ENCODE data around the gene SPSB4. TPM values are rescaled to one million over a fixed set of nuclear protein-coding genes. Genes with fewer than 3 reads are reported as not detected.
"Not testable (repeated sequence)": the region's sequence is repeated elsewhere in the genome, so short reads cannot be mapped to it uniquely, and the experiment has no call there.

SPSB4 gene
- total RNA-seq, 1 donor from 2014 or later, result under 0.01 TPM

DNA sequence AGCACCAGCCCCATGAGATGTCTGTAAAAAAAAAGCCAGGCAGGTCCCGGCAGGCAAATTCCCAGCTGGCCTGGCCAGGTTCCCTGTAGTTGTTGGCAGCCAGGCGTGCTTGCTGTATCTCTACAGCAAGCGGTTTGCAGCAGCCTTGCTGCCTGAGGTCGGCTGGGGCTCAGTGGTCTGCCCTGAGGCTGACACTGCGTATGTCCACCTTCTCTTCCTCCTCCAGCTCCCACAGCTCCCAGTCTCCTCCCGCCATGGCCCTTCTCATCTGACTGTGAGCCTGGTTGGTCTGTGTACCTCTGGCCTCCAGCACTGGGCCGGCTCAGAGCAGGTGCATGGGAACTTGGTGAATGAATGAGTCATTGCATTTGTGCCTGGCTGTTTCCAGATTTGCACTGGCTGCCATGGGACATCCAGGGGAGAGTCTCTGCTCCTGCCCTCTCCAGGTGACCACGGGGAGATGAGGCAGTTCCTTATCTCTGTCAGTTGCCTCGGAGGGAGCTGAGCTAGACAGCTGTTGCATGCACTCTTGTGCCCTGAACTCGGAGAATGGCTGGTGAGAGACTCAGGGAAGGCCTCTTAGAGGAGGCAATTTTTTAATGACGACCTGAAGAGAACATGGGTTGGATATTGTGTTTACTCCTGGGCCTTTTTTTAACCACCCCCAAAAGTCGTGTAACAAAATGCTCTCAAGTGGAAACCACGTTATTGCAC is 43.0 kb downstream of the SPSB4 start:
- DNase-seq (ENCODE audit: low read depth in 2 of 2), result peak; percentile 25 to 51

DNA sequence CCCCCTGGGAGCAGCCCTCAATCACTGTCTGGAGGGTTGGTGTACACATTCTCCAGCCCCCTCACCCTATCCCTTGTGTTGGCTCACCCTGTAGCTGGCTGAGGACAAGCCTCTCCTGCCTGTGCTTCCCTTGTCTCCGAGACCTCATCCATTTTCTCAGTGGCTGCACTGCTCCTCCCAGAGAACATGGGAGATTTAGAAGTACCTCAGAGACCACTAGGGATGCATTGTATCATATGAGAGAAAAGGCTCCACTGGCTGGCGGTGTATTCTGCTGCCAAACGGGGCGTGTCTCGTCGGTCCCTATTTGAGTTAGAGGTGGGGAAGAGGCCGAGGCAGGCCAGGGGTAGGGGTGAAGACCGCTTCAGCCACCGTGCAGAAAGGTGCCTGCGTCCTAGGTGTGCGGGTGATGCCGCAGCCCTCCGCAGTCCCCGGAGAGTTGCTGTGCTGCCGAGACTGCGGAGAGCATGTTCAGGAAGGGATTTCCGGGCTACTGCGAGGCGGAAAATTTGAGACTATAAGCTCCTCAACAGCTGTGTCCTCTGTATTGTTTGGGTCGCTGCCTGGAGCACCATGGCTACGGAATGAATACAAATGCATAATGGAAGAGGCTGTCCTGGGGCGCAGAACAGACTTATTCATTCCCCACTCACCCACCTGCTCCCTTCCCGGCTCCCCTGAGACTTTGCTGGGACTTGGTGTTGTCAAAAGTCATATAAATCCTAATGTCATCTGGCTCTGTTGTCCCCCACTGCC is 43.8 kb downstream of the SPSB4 start:
- peak; percentile 85 to 90 for DNase-seq (ENCODE audit: low read depth in 2 of 2)

DNA sequence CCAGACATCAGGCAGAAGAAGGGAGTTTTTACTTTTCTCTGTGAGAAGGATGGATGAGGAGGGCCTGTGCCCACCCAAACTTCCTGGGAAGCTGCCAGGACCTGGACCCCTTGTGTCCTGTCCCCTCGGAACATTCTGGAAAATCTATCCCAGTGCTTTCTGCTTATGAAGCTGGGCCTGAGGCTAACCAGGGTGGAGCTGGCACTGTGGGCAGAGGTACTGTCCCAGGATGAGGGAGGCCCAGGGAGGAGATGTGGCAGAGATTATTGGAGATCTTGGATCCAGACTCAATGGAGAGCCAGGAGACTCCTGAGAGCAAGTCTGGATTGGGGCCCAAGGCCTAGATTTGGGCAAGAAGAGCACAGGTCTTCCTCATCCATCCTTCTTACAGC is 44.4 kb downstream of the SPSB4 start:
- no peak for DNase-seq (ENCODE audit: low read depth in 2 of 2)

DNA sequence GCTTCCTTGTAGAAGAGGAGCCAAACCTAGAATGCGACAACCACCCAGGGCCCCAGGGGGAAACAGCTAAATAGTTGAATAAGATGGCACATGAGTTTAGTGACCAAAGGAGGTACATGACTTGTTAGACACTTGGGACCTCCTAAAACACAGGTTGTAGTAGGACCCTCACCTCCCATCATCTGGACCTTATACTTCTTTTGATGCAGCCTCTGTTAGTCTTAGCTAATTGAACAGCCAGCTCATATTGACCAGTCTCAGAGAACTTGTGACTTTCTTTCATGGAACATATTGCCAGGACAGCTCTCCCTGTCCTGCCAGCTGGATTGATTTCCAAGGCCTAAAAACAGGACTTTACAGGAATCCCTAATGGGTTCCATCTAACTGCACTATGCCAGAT is 45.0 kb downstream of the SPSB4 start:
- DNase-seq (ENCODE audit: low read depth in 2 of 2), result no peak

DNA sequence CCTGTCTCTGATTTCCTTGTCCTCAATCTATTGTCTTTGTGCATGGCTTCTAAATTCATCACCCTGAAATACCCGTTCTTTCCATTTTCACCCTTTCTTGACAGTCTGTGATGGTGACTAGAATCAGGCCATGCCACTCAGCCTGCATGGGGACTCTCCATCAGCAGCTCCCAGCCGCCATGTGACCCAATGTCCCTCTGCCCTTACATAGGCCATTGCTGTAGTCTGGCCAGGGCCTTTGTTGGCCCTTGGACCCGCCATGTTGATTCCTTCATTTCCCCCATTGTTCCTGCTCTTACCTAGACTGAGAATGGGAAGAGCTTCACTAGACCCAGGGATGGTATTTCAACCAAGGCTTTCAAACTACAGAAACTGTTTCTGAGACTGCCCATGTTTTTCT is 45.8 kb downstream of the SPSB4 start:
- no peak for DNase-seq (ENCODE audit: low read depth in 2 of 2)

DNA sequence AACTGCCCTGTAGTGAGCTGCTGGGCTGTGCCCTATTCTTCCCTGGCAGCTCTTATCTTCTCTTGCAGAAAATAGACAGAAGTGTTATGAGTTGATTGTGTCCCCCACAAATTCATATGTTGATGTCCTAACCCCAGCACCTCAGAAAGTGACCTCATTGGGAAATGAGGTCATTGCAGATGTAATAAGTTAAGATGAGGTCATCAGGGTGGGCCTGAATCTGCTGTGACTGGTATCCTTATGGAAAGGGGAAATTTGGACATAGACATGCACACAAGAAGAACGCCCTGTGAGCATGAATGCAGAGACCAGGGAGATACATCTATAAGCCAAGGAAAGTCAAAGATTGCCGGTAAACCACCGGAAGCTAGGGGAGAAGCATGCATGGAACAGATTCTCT is 49.0 kb downstream of the SPSB4 start:
- DNase-seq (ENCODE audit: low read depth in 2 of 2), result no peak

DNA sequence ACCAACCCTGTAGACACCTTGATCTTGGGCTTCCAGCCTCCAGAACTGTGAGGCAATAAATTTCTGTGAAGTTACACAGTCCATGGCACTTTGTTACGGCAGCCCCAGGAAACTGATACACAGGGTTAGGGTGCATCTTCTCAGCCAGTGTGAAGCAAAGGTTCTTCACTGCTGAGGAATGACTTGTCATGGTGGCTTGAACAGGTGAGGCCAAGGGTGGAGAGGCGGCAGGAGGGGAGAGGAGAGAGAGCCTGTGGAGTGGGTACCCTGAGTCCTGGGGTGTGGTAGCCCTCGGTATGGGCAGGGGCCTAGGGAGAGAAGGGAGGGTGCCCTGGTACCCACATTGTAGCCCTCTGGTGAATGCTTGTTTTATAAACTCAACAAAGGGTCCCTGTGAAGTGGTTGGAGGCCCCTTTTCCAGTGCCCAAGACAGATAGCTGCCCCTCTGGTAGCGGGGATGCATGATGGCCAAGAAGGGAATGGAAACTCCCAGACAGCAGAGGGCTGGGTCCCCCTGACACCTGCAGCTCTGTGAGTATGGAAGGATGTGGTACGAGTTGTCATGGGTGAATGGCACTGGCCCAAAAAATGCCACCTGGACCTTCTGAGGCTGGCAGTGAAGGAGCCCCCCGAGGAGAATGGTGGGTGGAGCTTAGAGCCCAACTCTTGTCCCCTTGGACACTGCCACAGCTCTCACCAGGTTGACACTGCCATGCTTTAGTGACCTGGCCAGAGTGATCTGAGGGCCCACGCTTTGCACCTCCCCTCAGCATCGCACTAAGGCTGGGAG is 49.6 kb downstream of the SPSB4 start:
- DNase-seq (ENCODE audit: low read depth in 2 of 2), result no peak

DNA sequence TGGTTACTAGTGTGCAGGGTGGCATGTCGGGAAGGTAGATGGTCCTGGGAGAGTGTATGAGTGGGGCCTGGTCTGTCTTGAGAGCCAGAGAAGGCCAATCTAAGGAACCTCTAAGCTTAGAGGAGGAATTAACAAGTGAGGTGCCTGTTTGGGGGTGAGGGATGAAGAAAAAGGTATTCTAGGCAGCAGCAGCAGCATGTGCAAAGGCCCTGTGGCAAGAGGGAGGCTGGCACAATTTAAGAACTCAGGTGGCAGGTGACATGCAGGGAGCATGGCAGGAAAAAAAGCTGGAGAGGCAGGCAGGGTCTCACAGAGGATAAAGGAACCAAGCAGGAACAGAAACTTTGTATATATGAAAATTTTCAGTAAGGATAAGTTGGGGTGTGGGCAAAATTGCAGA is 51.2 kb downstream of the SPSB4 start:
- DNase-seq (ENCODE audit: low read depth in 2 of 2), result no peak

DNA sequence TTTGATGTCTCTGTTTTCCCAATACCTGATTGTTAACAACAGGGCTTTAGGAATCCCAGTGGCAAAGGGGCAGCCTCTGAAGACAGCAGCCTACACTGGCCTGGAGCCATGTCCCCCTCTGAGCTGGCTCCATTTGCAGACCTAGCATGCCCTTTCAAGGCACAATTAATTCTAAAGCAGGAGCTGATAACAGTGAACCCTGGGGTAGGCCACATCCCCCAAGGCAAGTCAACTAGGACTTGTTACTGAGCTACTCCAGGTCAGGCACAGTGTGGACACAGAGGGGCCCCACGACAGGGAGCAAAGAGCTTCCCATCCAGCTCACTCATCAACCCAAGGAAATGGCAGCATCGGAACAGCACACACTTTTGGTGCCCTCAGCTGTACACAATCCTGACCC is 51.9 kb downstream of the SPSB4 start:
- no peak for DNase-seq (ENCODE audit: low read depth in 2 of 2)

DNA sequence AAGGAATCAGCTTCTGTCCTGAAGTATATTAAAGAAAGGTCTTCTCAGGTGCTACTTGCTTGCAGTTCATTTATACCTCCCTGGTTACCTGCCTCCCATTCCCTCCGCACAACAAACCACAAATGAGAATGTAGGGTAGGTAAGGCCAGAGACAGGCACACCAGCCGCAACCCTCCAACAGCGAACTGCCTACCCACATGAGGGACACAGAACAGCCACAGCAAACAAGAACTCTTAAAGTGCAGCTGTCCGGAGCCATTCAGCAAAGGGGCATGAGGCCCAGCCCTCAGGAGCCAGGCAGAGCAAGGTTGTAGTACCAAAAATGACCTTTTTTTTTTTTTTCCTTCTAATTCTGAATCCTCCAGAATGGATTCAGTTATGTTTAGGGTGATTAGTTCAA is 52.4 kb downstream of the SPSB4 start:
- no peak for DNase-seq (ENCODE audit: low read depth in 2 of 2)

DNA sequence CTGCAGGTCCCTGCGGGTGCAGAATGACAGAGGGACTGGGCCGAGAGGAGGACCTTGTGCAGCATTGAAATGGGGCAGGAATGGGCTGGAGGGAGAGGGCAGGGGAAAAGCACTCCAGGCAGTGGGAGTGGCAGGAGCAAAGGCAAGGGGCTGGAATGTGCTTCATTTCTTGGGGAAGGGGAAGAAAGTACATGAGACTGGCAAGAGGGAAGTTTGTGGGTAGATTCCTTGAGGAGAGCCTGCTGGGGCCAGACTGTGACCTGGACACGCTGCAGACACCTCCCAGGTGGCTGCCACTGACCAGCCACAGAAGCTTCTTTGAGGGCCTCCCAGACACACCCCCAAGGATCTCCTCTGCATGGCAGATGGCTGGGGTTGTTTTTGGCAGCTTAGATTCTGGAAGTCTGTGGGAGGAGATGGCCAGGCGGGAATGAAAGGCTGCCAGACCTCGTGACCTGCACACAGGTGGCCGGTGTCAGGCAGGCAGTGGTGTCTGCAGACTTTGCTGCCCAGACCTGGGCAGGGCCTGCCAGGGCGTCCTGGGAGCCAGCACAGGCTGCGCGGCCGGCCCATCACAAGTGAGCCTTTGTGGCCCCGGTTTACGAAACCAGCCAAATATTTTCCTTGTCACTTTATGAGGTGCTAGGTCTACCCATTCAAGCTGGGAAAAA is 53.1 kb downstream of the SPSB4 start:
- DNase-seq (ENCODE audit: low read depth in 2 of 2), result no peak

DNA sequence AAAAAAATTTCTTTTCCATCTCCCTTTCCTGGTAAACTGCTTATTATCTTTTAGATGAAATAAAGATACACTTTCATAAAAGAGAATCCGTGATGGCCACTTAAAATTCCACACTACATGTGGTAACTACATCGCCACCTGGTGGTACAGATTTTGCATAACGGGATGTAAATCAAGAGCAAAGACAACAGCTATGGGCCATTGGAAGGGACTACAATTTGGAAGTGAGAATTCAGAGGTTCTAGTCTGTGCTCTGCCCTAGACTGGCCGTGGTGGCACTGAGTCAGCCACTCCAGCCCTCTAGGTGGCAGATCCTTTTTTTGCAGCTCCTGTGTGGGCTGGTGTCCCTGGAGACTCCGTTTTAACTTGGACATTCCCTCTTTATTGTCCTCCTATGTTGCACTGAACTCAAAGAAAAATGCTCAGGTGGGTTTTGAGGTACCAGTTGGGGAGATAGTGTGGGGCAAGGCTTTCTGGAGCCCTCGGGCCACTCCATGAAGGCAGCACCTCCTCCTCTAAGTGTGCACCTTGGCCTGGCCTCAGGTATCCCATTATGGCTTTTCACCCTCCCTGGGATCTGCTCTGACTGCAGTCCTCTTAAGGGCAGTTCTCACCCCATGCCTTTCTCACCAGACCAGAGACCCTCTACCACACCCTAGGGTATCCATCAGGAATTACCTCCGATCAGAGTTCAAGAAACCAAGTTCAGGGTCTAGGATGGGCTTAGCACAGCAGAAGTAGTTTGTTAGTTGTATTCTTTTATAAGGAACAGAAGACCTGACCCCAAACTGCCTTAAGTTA is 54.9 kb downstream of the SPSB4 start:
- DNase-seq (ENCODE audit: low read depth in 2 of 2), result peak; percentile 84

DNA sequence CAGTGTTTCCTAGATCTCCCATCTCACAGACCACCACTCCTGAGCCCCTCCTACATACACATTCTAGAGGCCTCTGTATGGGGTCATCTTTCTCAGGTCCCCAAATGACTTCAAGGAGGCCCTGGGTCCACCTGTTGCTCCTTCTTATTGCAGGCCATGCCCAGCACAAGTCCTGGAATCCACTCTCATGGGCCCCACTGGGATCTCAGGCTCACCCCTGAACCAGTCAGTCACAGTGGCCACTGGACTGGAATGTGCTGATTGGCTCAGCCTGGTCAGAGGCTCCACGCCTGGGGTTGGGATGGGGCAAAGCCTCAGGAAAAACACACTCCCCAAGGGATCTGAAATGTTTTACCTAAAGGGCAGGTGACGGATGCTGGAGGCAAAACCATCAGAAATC is 55.7 kb downstream of the SPSB4 start:
- no peak for DNase-seq (ENCODE audit: low read depth in 2 of 2)

DNA sequence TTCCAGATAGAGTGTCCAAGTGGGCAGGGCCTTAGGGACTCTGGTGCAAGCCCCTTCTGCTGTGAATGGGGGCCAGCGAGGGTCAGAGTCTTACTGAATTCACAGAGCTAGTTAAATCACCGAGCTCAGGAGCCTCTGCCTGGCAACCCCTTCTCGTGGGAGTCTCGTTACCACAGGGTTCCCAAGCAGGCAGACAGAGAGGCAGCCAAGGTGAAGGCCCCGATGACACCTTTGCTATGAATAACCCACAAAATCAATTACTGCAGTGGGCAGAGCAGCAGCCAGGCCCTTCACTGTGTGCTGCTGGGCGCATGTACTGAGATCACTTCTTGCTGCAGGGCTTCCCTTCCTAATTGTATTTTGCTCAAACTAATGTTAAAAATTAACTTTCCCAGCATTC is 56.9 kb downstream of the SPSB4 start:
- DNase-seq (ENCODE audit: low read depth in 2 of 2), result no peak

DNA sequence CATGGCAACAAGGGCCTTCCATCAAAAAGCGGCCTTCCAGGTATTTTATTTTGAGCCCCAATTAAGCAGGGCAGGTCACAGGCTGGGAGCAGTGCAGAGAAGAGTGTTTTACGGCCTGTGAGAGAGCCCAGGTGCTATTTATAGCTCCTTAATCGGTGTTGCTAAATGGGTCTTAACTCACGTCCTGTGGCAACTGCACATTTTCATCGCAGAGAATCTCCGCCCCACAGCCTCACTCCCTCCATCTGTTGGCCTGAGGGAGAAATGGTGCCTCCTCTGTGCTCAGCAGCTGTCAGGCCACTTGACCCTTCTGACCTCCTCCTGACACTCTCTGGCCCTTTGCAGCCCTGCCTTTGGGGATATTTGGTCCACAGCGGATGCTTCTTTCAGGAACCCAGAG is 58.6 kb downstream of the SPSB4 start:
- no peak for DNase-seq (ENCODE audit: low read depth in 2 of 2)

DNA sequence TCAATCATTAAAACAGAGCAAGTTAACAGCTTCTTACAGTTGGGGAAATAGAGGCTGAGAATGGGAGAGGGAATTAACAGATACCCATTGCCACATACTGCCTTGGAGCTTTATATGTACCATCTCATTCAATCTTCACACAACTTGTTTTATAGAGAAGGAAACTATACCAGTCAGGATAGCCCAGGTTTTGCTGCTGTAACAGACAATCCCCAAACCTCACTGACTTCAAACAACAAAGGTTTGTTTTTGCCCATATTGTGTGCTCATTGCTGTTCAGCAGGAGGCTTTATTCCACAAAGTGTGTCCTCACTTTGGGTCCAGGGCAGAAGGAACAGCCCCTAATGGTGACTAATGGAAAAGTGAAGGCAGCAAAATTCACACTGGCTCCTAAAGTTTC is 59.2 kb downstream of the SPSB4 start:
- DNase-seq (ENCODE audit: low read depth in 2 of 2), result no peak

DNA sequence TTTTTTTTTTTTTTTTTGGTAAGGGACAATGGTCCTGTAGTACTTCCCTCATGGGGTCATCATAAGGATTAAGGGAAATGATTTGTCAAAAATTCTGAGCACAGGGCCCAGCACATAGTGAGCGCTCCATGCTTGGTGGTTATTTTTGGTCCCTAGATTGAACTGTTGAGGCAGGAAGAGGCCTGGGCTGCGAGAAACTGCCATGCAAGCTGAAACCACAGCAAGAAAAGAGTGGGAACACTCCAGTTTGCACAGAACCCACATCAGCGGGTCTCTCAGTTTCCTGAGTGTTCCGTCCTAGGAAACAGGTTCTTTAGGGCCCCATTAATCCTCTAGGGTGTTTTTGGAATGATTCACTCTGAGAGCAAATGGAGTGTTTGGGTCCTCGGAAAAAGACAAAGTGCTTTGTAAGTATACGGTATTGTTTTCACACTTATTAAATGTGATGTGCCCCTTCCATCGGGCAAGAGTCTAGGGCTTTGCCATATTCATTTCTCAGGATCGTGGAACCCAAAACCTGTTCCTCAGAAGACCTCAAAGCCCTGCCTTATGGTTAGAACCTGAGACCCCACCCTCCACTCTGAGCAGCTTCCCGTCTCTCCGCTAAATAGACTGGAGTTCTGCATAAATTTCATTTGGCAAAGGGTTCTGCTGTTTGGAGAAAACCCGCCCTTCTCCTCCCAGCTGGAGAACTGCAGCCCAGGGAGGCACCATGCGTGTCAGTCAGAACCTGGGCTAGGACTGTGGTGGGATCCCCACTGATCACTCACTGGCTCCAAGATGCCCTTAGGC is 60.4 kb downstream of the SPSB4 start:
- DNase-seq (ENCODE audit: low read depth in 2 of 2), result no peak

DNA sequence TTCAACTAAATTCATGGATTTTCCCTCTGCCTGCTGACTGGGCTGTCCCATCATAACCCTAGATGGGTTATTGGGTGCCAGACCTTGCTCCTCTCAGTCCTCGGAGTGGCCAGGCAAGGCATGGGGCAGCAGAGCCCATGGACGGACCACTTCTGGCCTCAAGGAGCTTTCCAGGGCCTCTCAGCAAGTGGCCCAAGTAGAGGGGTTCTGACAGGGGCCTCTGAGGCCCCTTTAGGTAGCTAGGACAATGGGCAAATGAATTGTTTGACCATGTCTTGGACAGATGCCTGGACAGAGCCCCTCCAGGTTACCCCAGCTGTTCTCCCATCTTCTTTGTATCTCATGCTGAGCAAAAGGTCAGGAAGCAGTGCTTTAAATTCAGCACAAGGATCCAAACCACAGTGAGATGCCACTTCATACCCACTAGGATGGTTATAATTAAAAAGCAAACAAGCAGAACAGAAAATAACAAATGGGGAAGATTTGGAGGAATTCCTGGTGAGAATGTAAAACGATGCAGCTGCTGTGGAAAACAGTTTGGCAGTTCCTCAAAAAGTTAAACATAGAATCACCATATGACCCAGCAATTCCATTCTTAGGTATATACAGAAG is 61.6 kb downstream of the SPSB4 start:
- DNase-seq (ENCODE audit: low read depth in 2 of 2), result no peak

DNA sequence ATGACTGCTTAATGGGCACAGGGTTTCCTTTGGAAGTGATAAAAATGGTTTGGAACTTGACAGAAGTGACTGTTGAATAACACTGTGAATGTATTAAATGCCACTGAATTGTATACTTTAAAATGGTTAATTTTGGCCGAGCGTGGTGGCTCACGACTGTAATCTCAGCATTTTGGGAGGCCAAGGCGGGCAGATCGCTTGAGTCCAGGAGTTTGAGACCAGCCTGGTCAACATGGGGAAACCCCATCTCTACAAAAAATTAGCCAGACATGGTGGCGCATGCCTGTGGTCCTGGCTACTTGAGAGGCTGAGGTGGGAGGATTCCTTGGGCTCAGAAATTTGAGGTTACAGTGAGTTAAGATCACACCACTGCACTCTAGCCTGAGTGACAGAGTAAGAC is 62.5 kb downstream of the SPSB4 start:
- DNase-seq (ENCODE audit: low read depth in 2 of 2), result not testable (repeated sequence)

All from dermis microvascular lymphatic vessel endothelial cell (primary cell).